Prostate gland (tissue), 2 donors: ENCODE measurements around the gene CYP26A1. TPM values are rescaled to one million over a fixed set of nuclear protein-coding genes. Genes with fewer than 3 reads are reported as not detected.
"Not testable (repeated sequence)": the region's sequence is repeated elsewhere in the genome, so short reads cannot be mapped to it uniquely, and the experiment has no call there.

ENCODE experiments used
- DNase-seq: peaks from one replicate; pipeline ENCODE4 v3.0.0-alpha.2; 2019; ENCODE audit warnings: low spot score
- H3K27ac ChIP-seq, 2 donors: fragments of 200-600 bp; sonication (generic); 2 replicates each; pipeline ENCODE4 v1.5.1; 2017 to 2019
- H3K27me3 ChIP-seq: fragments of 200-600 bp; sonication (generic); replicated peaks from 2 replicates; pipeline ENCODE4 v1.5.1; 2019; ENCODE audit not compliant: insufficient read depth
- H3K36me3 ChIP-seq, 2 donors: fragments of 200-600 bp; sonication (generic); 1 replicate in 1 of 2; 2 replicates in 1 of 2; pipeline versions ENCODE4 v1.5.1 to v1.8.1; 2017 to 2019
- H3K4me1 ChIP-seq: fragments of 200-600 bp; sonication (generic); replicated peaks from 2 replicates; pipeline ENCODE4 v1.5.1; 2019
- H3K4me3 ChIP-seq, 2 donors: fragments of 200-600 bp; sonication (generic); 2 replicates each; pipeline ENCODE4 v1.5.1; 2017 to 2019
- H3K9me3 ChIP-seq: fragments of 200-600 bp; sonication (generic); 2 replicates; pipeline ENCODE4 v1.5.1; 2017
- POLR2A ChIP-seq: fragments of 450-650 bp; IDR thresholded peaks from one replicate; pipeline ENCODE4 v1.6.1; 2016; ENCODE audit warnings: antibody characterized with exemption, mild to moderate bottlenecking
- POLR2AphosphoS5 ChIP-seq: sonication (generic); formaldehyde crosslinking; IDR thresholded peaks from one replicate; pipeline ENCODE4 v1.6.1; 2017; ENCODE audit warnings: antibody characterized with exemption
- WGBS: methylation state at CpG from one replicate; pipeline ENCODE4 v1.1.5; 2018; 5-methylcytosine and 5-hydroxymethylcytosine counted together
- intact Hi-C: fragments of 100-400 bp; cut with DNase I; formaldehyde crosslinking; loops from one replicate; pipeline ENCODE4 v1.14.2; 2022
- total RNA-seq, 2 donors: library from RNA; depleted of rRNA; stranded (reverse); fragments of >200 nt; gene quantifications; one replicate each; pipeline ENCODE4 v1.1.0, GENCODE V29; 2016
- TF ChIP-seq, protein P1 (sequence below), 4 experiments: fragments of 200-600 bp in 2 of 4; fragments of 450-650 bp in 2 of 4; sonication (generic) in 2 of 4; IDR thresholded peaks; 1 replicate in 3 of 4; 2 replicates in 1 of 4; pipeline ENCODE4 v1.5.1; 2016 to 2019; ENCODE audit warnings: antibody characterized with exemption in 4 of 4, mild to moderate bottlenecking in 2 of 4, moderate library complexity in 2 of 4

Gene CYP26A1
- total RNA-seq, 2 donors from 2014 or later = not detected

- no peak overlapping the region for H3K4me3 ChIP-seq
- no peaks in the 10 kb centered on the region for H3K36me3 ChIP-seq
- H3K27ac ChIP-seq = no peak overlapping the region
- TF ChIP-seq POLR2A (no peak), POLR2AphosphoS5 (no peak)
- TF ChIP-seq, protein P1, sequence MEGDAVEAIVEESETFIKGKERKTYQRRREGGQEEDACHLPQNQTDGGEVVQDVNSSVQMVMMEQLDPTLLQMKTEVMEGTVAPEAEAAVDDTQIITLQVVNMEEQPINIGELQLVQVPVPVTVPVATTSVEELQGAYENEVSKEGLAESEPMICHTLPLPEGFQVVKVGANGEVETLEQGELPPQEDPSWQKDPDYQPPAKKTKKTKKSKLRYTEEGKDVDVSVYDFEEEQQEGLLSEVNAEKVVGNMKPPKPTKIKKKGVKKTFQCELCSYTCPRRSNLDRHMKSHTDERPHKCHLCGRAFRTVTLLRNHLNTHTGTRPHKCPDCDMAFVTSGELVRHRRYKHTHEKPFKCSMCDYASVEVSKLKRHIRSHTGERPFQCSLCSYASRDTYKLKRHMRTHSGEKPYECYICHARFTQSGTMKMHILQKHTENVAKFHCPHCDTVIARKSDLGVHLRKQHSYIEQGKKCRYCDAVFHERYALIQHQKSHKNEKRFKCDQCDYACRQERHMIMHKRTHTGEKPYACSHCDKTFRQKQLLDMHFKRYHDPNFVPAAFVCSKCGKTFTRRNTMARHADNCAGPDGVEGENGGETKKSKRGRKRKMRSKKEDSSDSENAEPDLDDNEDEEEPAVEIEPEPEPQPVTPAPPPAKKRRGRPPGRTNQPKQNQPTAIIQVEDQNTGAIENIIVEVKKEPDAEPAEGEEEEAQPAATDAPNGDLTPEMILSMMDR (IDR thresholded peaks at IDR 0.05) = no peak
- WGBS = 79% methylated on average over 5 of the region's 5 CpGs
- no peak for DNase-seq
- no peaks in the 10 kb centered on the region for H3K4me1 ChIP-seq
- intact Hi-C loops = no loop called here
- H3K27me3 ChIP-seq = no peaks in the 10 kb centered on the region
- no peaks in the 10 kb centered on the region for H3K9me3 ChIP-seq
These were observed 23.2 kb downstream of the CYP26A1 start for GRCh38 chr10:93096901-93097300.

DNA sequence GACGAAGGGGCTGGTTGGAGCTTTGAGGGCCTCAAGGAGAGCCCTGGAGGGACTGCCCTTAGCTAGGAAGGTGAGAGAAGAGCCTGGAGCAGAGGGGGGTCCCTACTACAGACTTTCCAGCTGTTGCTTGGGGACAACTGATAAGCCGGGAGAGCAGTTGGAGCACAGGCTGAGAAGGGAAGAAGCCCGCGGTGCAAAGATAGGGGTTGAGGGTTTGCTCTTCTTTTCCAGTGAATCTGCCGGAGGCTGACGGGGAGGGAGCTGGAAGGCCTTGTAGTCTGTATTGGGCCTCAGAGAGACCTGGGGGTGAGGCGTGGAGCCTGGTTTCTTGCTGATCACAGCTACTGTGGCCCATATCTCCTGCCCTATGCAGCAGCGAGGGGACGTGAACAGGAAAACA, 23.7 kb downstream of the CYP26A1 start:
- Histone ChIP-seq H3K36me3 (no peaks in the 10 kb centered on the region), H3K4me1 (no peaks in the 10 kb centered on the region), H3K9me3 (no peaks in the 10 kb centered on the region), H3K4me3 (no peak overlapping the region), H3K27me3 (no peaks in the 10 kb centered on the region), H3K27ac (no peak overlapping the region)
- 82% methylated on average over 9 of the region's 9 CpGs for WGBS
- DNase-seq = no peak
- intact Hi-C loops = no loop called here
- TF ChIP-seq POLR2AphosphoS5 (no peak), POLR2A (no peak)
- TF ChIP-seq, protein P1 (IDR thresholded peaks at IDR 0.05) = no peak

DNA sequence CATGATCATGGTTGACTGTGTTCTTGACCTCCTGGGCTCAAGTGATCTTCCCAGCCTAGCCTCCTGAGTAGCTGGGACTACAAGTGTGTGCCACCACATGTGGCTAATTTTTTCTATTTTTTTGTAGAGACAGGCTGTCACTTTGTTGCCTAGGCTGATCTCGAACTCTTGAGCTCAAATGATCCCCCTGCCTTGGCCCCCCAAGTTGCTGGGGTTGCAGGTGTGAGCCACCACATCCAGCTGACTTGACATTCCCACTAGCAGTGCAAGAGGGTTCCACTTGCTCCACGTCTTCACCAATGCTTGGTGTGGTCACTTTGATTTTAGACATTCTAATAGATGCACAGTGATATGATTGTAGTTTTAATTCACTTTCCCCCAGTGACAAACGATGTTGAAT, 25.1 kb downstream of the CYP26A1 start:
- intact Hi-C loops = no loop called here
- no peaks in the 10 kb centered on the region for H3K4me1 ChIP-seq
- no peaks in the 10 kb centered on the region for H3K27me3 ChIP-seq
- H3K36me3 ChIP-seq = no peaks in the 10 kb centered on the region
- WGBS = 97% methylated on average over 3 of the region's 3 CpGs
- H3K9me3 ChIP-seq = no peaks in the 10 kb centered on the region
- H3K4me3 ChIP-seq = no peak overlapping the region
- no peak overlapping the region for H3K27ac ChIP-seq
- no peak for DNase-seq
- TF ChIP-seq POLR2A (no peak), POLR2AphosphoS5 (no peak)
- TF ChIP-seq, protein P1 (IDR thresholded peaks at IDR 0.05) = no peak

DNA sequence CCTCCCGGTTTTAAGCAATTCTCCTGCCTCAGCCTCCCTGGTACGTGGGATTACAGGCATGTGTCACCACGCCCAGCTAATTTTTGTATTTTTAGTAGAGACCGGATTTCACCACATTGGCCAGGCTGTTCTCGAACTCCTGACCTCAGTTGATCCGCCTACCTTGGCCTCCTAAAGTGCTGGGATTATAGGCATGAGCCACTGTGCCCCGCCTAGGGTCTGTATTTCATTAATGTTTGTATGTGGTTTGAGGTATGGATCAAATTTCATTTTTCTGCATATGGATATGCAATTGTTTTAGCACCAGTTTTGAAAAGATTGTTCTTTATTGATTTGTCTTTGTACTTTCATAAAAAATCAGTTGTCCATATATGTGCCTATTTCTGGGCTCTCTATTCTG, 26.0 kb downstream of the CYP26A1 start:
- DNase-seq = no peak
- no peaks in the 10 kb centered on the region for H3K9me3 ChIP-seq
- no peak overlapping the region for H3K27ac ChIP-seq
- H3K27me3 ChIP-seq = no peaks in the 10 kb centered on the region
- no peaks in the 10 kb centered on the region for H3K4me1 ChIP-seq
- intact Hi-C loops = no loop called here
- no peak overlapping the region for H3K4me3 ChIP-seq
- no peaks in the 10 kb centered on the region for H3K36me3 ChIP-seq
- TF ChIP-seq, protein P1 (IDR thresholded peaks at IDR 0.05) = no peak
- no peak for TF ChIP-seq POLR2A
- TF ChIP-seq POLR2AphosphoS5 = no peak
- WGBS = 86% methylated on average over 7 of the region's 7 CpGs

GRCh38 chr10:93101148-93101547, 27.5 kb downstream of the CYP26A1 start:
- H3K4me3 ChIP-seq, H3K4me1 ChIP-seq, H3K27me3 ChIP-seq, H3K27ac ChIP-seq, DNase-seq, H3K36me3 ChIP-seq, H3K9me3 ChIP-seq, intact Hi-C loops: not testable (repeated sequence)
- WGBS = 94% methylated on average over 3 of the region's 3 CpGs

DNA sequence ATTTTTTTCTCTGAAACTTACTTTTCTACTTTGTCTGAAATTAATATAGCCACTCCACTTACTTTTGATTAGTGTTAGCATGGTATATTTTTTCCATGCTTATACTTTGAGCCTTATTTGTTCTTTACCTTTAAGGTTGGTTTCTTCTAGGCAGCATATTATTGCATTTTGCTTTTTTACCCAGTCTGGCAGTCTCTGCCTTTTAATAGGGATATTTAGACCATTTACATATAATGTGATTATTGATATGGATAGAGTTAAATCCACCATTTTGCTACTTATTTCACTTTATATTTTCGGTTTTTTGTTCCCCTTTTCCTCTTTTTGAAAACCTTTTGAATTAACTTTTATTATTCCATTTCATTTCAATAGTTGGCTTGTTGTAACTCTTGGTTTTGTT, 30.3 kb downstream of the CYP26A1 start:
- H3K4me3 ChIP-seq = no peak overlapping the region
- no peak for TF ChIP-seq POLR2AphosphoS5
- TF ChIP-seq, protein P1 (IDR thresholded peaks at IDR 0.05) = no peak
- no peak for TF ChIP-seq POLR2A
- H3K27me3 ChIP-seq = no peaks in the 10 kb centered on the region
- H3K9me3 ChIP-seq = no peaks in the 10 kb centered on the region
- no peak for DNase-seq
- H3K27ac ChIP-seq = no peak overlapping the region
- intact Hi-C loops = no loop called here
- H3K4me1 ChIP-seq = no peaks in the 10 kb centered on the region
- 96% methylated on average over 1 of the region's 1 CpG for WGBS
- no peaks in the 10 kb centered on the region for H3K36me3 ChIP-seq
